ENCODE data around the gene TRPM3. TPM values are rescaled to one million over a fixed set of nuclear protein-coding genes. Genes with fewer than 3 reads are reported as not detected.

The TRPM3 gene
- total and polyA plus RNA-seq, 4 donors = 0.07 to 0.89 (median 0.67) TPM

GRCh38 chr9:70609542-70610286 is 511.7 kb downstream of the TRPM3 start:
- no peak for DNase-seq (ENCODE audit: low spot score)
- Histone ChIP-seq H3K27ac (ENCODE audit: low read depth in 1 of 2, low read length in 2 of 2) (no peak overlapping the region), H3K4me1 (ENCODE audit: control insufficient read depth in 4 of 4, insufficient read depth in 4 of 4, low read length in 3 of 4) (no peaks in the 10 kb centered on the region), H3K4me3 (ENCODE audit: low read depth in 1 of 3, low read length in 3 of 3) (no peak overlapping the region), H3K36me3 (ENCODE audit: control insufficient read depth in 4 of 4, insufficient read depth in 3 of 4, low read depth in 1 of 4, low read length in 3 of 4) (no peaks in the 10 kb centered on the region), H3K27me3 (ENCODE audit: control insufficient read depth in 4 of 4, insufficient read depth in 4 of 4, low read length in 3 of 4) (no peaks in the 10 kb centered on the region), H3K9ac (ENCODE audit: low read depth in 1 of 2, low read length in 2 of 2) (no peak overlapping the region), H3K9me3 (ENCODE audit: control insufficient read depth in 4 of 4, low read length in 3 of 4) (no peaks in the 10 kb centered on the region)
- WGBS = 60% methylated on average over 6 of the region's 6 CpGs
- TF ChIP-seq RAD21 (IDR thresholded peaks at IDR 0.05) = no peak
- TF ChIP-seq HNF4G (IDR thresholded peaks at IDR 0.05) = no peak
- TF ChIP-seq FOXA1 (IDR thresholded peaks at IDR 0.05) = no peak
- TF ChIP-seq YY1 (IDR thresholded peaks at IDR 0.05) = no peak
- TF ChIP-seq RXRA (IDR thresholded peaks at IDR 0.05) = no peak
- TF ChIP-seq NR2F2 (IDR thresholded peaks at IDR 0.05) = no peak
- TF ChIP-seq TAF1 (conservative IDR thresholded peaks at IDR 0.05) = no peak
- TF ChIP-seq CTCF (IDR thresholded peaks at IDR 0.05; ENCODE audit: low read depth, low read length, missing input control) = no peak
- no peak for TF ChIP-seq SP1 (IDR thresholded peaks at IDR 0.05)

GRCh38 chr9:70609011-70609410 is 512.4 kb downstream of the TRPM3 start:
- Histone ChIP-seq H3K9me3 (ENCODE audit: control insufficient read depth in 4 of 4, low read length in 3 of 4) (no peaks in the 10 kb centered on the region), H3K4me1 (ENCODE audit: control insufficient read depth in 4 of 4, insufficient read depth in 4 of 4, low read length in 3 of 4) (no peaks in the 10 kb centered on the region), H3K27me3 (ENCODE audit: control insufficient read depth in 4 of 4, insufficient read depth in 4 of 4, low read length in 3 of 4) (no peaks in the 10 kb centered on the region), H3K27ac (ENCODE audit: low read depth in 1 of 2, low read length in 2 of 2) (no peak overlapping the region), H3K4me3 (ENCODE audit: low read depth in 1 of 3, low read length in 3 of 3) (no peak overlapping the region), H3K9ac (ENCODE audit: low read depth in 1 of 2, low read length in 2 of 2) (no peak overlapping the region), H3K36me3 (ENCODE audit: control insufficient read depth in 4 of 4, insufficient read depth in 3 of 4, low read depth in 1 of 4, low read length in 3 of 4) (no peaks in the 10 kb centered on the region)
- no peak for TF ChIP-seq FOXA1 (IDR thresholded peaks at IDR 0.05)
- no peak for TF ChIP-seq EGR1 (IDR thresholded peaks at IDR 0.05; ENCODE audit: low read depth in 2 of 2)
- no peak for TF ChIP-seq HNF4A (conservative IDR thresholded peaks at IDR 0.05)
- TF ChIP-seq CTCF (IDR thresholded peaks at IDR 0.05; ENCODE audit: low read depth, low read length, missing input control) = no peak
- no peak for DNase-seq (ENCODE audit: low spot score)
- 84% methylated on average over 2 of the region's 2 CpGs for WGBS

GRCh38 chr9:70607926-70608325 is 513.5 kb downstream of the TRPM3 start:
- DNase-seq (ENCODE audit: low spot score) = no peak
- no peaks in the 10 kb centered on the region for H3K27me3 ChIP-seq (ENCODE audit: control insufficient read depth in 4 of 4, insufficient read depth in 4 of 4, low read length in 3 of 4)
- H3K4me3 ChIP-seq (ENCODE audit: low read depth in 1 of 3, low read length in 3 of 3) = no peak overlapping the region
- H3K4me1 ChIP-seq (ENCODE audit: control insufficient read depth in 4 of 4, insufficient read depth in 4 of 4, low read length in 3 of 4) = no peaks in the 10 kb centered on the region
- H3K9ac ChIP-seq (ENCODE audit: low read depth in 1 of 2, low read length in 2 of 2) = no peak overlapping the region
- no peaks in the 10 kb centered on the region for H3K9me3 ChIP-seq (ENCODE audit: control insufficient read depth in 4 of 4, low read length in 3 of 4)
- WGBS = 77% methylated on average over 9 of the region's 9 CpGs
- no peak overlapping the region for H3K27ac ChIP-seq (ENCODE audit: low read depth in 1 of 2, low read length in 2 of 2)
- no peaks in the 10 kb centered on the region for H3K36me3 ChIP-seq (ENCODE audit: control insufficient read depth in 4 of 4, insufficient read depth in 3 of 4, low read depth in 1 of 4, low read length in 3 of 4)
- TF ChIP-seq RAD21 (IDR thresholded peaks at IDR 0.05) = no peak
- no peak for TF ChIP-seq FOXA2 (IDR thresholded peaks at IDR 0.05)
- no peak for TF ChIP-seq ZBTB33 (IDR thresholded peaks at IDR 0.05)
- no peak for TF ChIP-seq RXRA (IDR thresholded peaks at IDR 0.05)

Measured in liver (tissue), 9 donors.